HepG2 (cell line): ENCODE data around the gene NEGR1. TPM values are rescaled to one million over a fixed set of nuclear protein-coding genes. Genes with fewer than 3 reads are reported as not detected.

Experiments
- ATAC-seq: fragments of 200-7000 bp; cut with Tn5 transposase; 3 replicates; pipeline ENCODE4 v1.9.1; 2020; ENCODE audit warnings: mild to moderate bottlenecking, moderate library complexity
- BruUV-seq: library from RNA; stranded (reverse); fragments of 400-500 nt; replicated peaks from 2 replicates; lab custom pipeline; 2021; lab: Mats Ljungman, UMichigan
- CTCF ChIA-PET: fragments of 300-600 bp; formaldehyde crosslinking; extraction: SDS; loops from one replicate; lab custom pipeline; 2021; ENCODE audit warnings: low total read pairs, inconsistent platforms, low intra/inter-chr PET ratio; lab: Yijun Ruan, JAX
- POLR2A ChIA-PET: fragments of 350-600 bp; sonication (Branson Sonifier 250); formaldehyde crosslinking; loops from one replicate; lab custom pipeline; 2020; ENCODE audit warnings: antibody characterized with exemption, inconsistent platforms; lab: Yijun Ruan, JAX
- DNase-seq: peaks from one replicate; pipeline ENCODE4 v3.0.0-alpha.2; 2015; ENCODE audit warnings: low spot score
- FAIRE-seq: peaks from 3 replicates; lab custom pipeline; 2011; peaks lifted over from hg19 to GRCh38; lab: Jason Lieb, UNC
- H2AFZ ChIP-seq: one replicate; pipeline ENCODE4 v1.6.1; 2011; ENCODE audit warnings: low read length, inconsistent platforms
- H3K27ac ChIP-seq: fragments of 300-600 bp; 3 replicates; pipeline ENCODE4 v1.8.0; 2011; ENCODE audit warnings: mixed run types, mild to moderate bottlenecking, mixed read lengths, low read length, inconsistent platforms; ENCODE audit not compliant: insufficient read depth; ENCODE audit errors: extremely low read length
- H3K27me3 ChIP-seq, 2 experiments: fragments of 200-600 bp in 1 of 2; 2 replicates in 1 of 2; 3 replicates in 1 of 2; pipeline versions ENCODE4 v1.6.0 to v1.8.0; 2011; ENCODE audit warnings: low read length in 2 of 2, mild to moderate bottlenecking in 2 of 2, moderate library complexity in 2 of 2, inconsistent platforms in 1 of 2; ENCODE audit not compliant: insufficient read depth in 2 of 2, control insufficient read depth in 1 of 2
- H3K36me3 ChIP-seq, 2 experiments: fragments of 200-600 bp in 1 of 2; replicated peaks in 1 of 2; 2 replicates in 1 of 2; 3 replicates in 1 of 2; pipeline versions ENCODE4 v1.5.1 to v1.8.0; 2011; ENCODE audit warnings: low read length in 2 of 2, inconsistent platforms in 1 of 2; ENCODE audit not compliant: insufficient read depth in 2 of 2, control insufficient read depth in 1 of 2
- H3K4me1 ChIP-seq: 2 replicates; pipeline ENCODE4 v1.5.1; 2012; ENCODE audit warnings: low read length, inconsistent platforms; ENCODE audit not compliant: insufficient read depth
- H3K4me2 ChIP-seq: 2 replicates; pipeline ENCODE4 v1.6.0; 2011; ENCODE audit warnings: low read depth, low read length, inconsistent platforms
- H3K4me3 ChIP-seq, 3 experiments: fragments of 200-600 bp in 1 of 3; sonication (generic), shearing (Covaris generic) in 1 of 3; replicated peaks in 1 of 3; 2 replicates each; pipeline ENCODE4 v1.5.1; 2011 to 2016; ENCODE audit warnings: low read length in 3 of 3, inconsistent platforms in 2 of 3, low read depth in 2 of 3, mild to moderate bottlenecking in 2 of 3, control low read depth in 1 of 3, mixed read lengths in 1 of 3; ENCODE audit not compliant: insufficient read depth in 1 of 3
- H3K79me2 ChIP-seq: one replicate; pipeline ENCODE4 v1.6.1; 2011; ENCODE audit warnings: low read length, inconsistent platforms; ENCODE audit not compliant: insufficient read depth
- H3K9ac ChIP-seq: 2 replicates; pipeline ENCODE4 v1.6.0; 2011; ENCODE audit warnings: mild to moderate bottlenecking, low read depth, low read length, inconsistent platforms; ENCODE audit not compliant: insufficient read depth
- H3K9me3 ChIP-seq: 2 replicates; pipeline ENCODE4 v1.5.1; 2012; ENCODE audit warnings: mild to moderate bottlenecking, low read length
- H4K20me1 ChIP-seq: 2 replicates; pipeline ENCODE4 v1.6.0; 2011; ENCODE audit warnings: inconsistent platforms, mild to moderate bottlenecking, low read length, moderate library complexity; ENCODE audit not compliant: insufficient read depth
- CAMTA2 ChIP-seq: sonication (generic); formaldehyde crosslinking; IDR thresholded peaks from 2 replicates; pipeline ENCODE4 v1.4.0; 2020; ENCODE audit warnings: mild to moderate bottlenecking, missing genetic modification reagents, borderline replicate concordance
- DZIP1 ChIP-seq: sonication (generic); formaldehyde crosslinking; IDR thresholded peaks from 2 replicates; pipeline ENCODE4 v1.5.0; 2020; ENCODE audit warnings: mild to moderate bottlenecking, missing genetic modification reagents
- E2F1 ChIP-seq: sonication (generic); formaldehyde crosslinking; IDR thresholded peaks from 2 replicates; pipeline ENCODE4 v1.5.0; 2020; ENCODE audit warnings: missing genetic modification reagents
- HNF1A ChIP-seq, 2 experiments: sonication (generic) in 1 of 2; formaldehyde crosslinking in 1 of 2; IDR thresholded peaks; 2 replicates each; pipeline versions ENCODE4 v1.4.0 to v1.6.1; 2016 to 2020; ENCODE audit warnings: borderline replicate concordance in 1 of 2, low read depth in 1 of 2, mild to moderate bottlenecking in 1 of 2, missing genetic modification reagents in 1 of 2
- HNRNPUL1 ChIP-seq: fragments of 200-400 bp; formaldehyde crosslinking; IDR thresholded peaks from 2 replicates; pipeline ENCODE4 v1.6.1; 2017; ENCODE audit warnings: low read depth, mild to moderate bottlenecking, low read length, moderate library complexity
- MED13 ChIP-seq: sonication (generic); formaldehyde crosslinking; IDR thresholded peaks from 2 replicates; pipeline ENCODE4 v1.5.0; 2020; ENCODE audit warnings: missing genetic modification reagents
- SMAD1 ChIP-seq: sonication (generic); formaldehyde crosslinking; IDR thresholded peaks from 2 replicates; pipeline ENCODE4 v1.4.0; 2020; ENCODE audit warnings: missing genetic modification reagents, low read depth, mild to moderate bottlenecking, borderline replicate concordance
- TRIM24 ChIP-seq: sonication (generic); formaldehyde crosslinking; IDR thresholded peaks from 2 replicates; pipeline ENCODE4 v1.8.0; 2022; ENCODE audit warnings: mild to moderate bottlenecking, missing genetic modification reagents
- ZFP36L1 ChIP-seq: sonication (generic); formaldehyde crosslinking; IDR thresholded peaks from 2 replicates; pipeline ENCODE4 v1.8.0; 2022; ENCODE audit warnings: mild to moderate bottlenecking, missing genetic modification reagents, moderate library complexity
- ZNF460 ChIP-seq: sonication (generic); formaldehyde crosslinking; IDR thresholded peaks from 2 replicates; pipeline ENCODE4 v1.5.1; 2020; ENCODE audit warnings: missing genetic modification reagents, mild to moderate bottlenecking, borderline replicate concordance
- ZNF850 ChIP-seq: sonication (generic); formaldehyde crosslinking; conservative IDR thresholded peaks from 2 replicates; pipeline ENCODE4 v1.9.0; 2021; ENCODE audit warnings: mild to moderate bottlenecking, missing genetic modification reagents
- ZSCAN22 ChIP-seq: sonication (generic); formaldehyde crosslinking; IDR thresholded peaks from 2 replicates; pipeline ENCODE4 v1.4.0; 2020; ENCODE audit warnings: mild to moderate bottlenecking, missing genetic modification reagents
- WGBS: methylation state at CpG from one replicate; pipeline ENCODE4 v1.1.6; 2017; ENCODE audit warnings: low lambda C conversion rate; 5-methylcytosine and 5-hydroxymethylcytosine counted together
- in situ Hi-C: cut with HindIII; loops from 2 replicates; pipeline ENCODE4 v1.10.0; 2017; ENCODE audit warnings: low pct_unique_long_range_greater_than_20kb; ENCODE audit not compliant: extremely low pct_ligation_motif_present
- intact Hi-C: fragments of 100-400 bp; cut with micrococcal nuclease; formaldehyde crosslinking; loops from one replicate; pipeline ENCODE4 v1.10.0; 2022; ENCODE audit not compliant: unreplicated experiment
- polyA plus RNA-seq, 8 experiments: library from polyadenylated mRNA; depleted of rRNA in 3 of 8; stranded (reverse) in 7 of 8; unstranded in 1 of 8; fragments of >200 nt; fragmentation: Illumina TruSeq in 4 of 8; extraction: Trizol in 4 of 8; gene quantifications; 2 replicates each; pipeline versions ENCODE4 v1.2.1 to v1.2.3, GENCODE V29; 2011 to 2016; ENCODE audit warnings: low read depth in 4 of 8, missing spikeins in 1 of 8, mixed read lengths in 1 of 8; ENCODE audit not compliant: insufficient read depth in 1 of 8
- total RNA-seq, 5 experiments: library from RNA; depleted of rRNA; stranded (reverse); fragments of >200 nt; fragmentation: Illumina TruSeq; extraction: Trizol; gene quantifications; 2 replicates each; pipeline ENCODE4 v1.2.3, GENCODE V29; 2016; ENCODE audit warnings: low read depth in 1 of 5
- TF ChIP-seq, protein P1 (sequence below): sonication (generic); formaldehyde crosslinking; conservative IDR thresholded peaks from 2 replicates; pipeline ENCODE4 v1.8.0; 2022; ENCODE audit warnings: mild to moderate bottlenecking, moderate library complexity, missing genetic modification reagents

NEGR1 gene
- total and polyA plus RNA-seq, 2 of the 13 experiments (the other 11 are each of a cell fraction or from before 2014, with no cell fraction given) = not detected

- no peak for TF ChIP-seq E2F1 (CRISPR knock-in tag)
These were observed 848.1 kb downstream of the NEGR1 start (continued) for GRCh38 chr1:71434240-71434639.

- BruUV-seq = no TSS peak
- ChIA-PET CTCF (no interaction called here), POLR2A (no interaction called here)
- DNase-seq (no peak), ATAC-seq (no peak), FAIRE-seq (no peak)
- intact Hi-C loops (no loop called here), in situ Hi-C loops (no loop called here)
- H3K4me3 ChIP-seq = no peak overlapping the region
- no peak overlapping the region for H3K27ac ChIP-seq
- H3K9ac ChIP-seq = no peak overlapping the region
- no peak overlapping the region for H3K4me2 ChIP-seq
- no peaks in the 10 kb centered on the region for H3K79me2 ChIP-seq
- H3K36me3 ChIP-seq = no peaks in the 10 kb centered on the region
- no peak overlapping the region for H2AFZ ChIP-seq
- H4K20me1 ChIP-seq = no peaks in the 10 kb centered on the region
- H3K4me1 ChIP-seq = no peaks in the 10 kb centered on the region
- no peaks in the 10 kb centered on the region for H3K27me3 ChIP-seq
- no peaks in the 10 kb centered on the region; the same call in 1 of the 2 replicates for H3K9me3 ChIP-seq
- 9% methylated on average over 1 of the region's 1 CpG for WGBS
- no peak for TF ChIP-seq HNRNPUL1
- no peak for TF ChIP-seq SMAD1 (CRISPR knock-in tag)
- TF ChIP-seq, protein P1, sequence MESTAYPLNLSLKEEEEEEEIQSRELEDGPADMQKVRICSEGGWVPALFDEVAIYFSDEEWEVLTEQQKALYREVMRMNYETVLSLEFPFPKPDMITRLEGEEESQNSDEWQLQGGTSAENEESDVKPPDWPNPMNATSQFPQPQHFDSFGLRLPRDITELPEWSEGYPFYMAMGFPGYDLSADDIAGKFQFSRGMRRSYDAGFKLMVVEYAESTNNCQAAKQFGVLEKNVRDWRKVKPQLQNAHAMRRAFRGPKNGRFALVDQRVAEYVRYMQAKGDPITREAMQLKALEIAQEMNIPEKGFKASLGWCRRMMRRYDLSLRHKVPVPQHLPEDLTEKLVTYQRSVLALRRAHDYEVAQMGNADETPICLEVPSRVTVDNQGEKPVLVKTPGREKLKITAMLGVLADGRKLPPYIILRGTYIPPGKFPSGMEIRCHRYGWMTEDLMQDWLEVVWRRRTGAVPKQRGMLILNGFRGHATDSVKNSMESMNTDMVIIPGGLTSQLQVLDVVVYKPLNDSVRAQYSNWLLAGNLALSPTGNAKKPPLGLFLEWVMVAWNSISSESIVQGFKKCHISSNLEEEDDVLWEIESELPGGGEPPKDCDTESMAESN (CRISPR knock-in tag) = no peak
- TF ChIP-seq ZSCAN22 = no peak
- TF ChIP-seq ZFP36L1 (CRISPR knock-in tag) = no peak
- TF ChIP-seq ZNF460 = no peak
- TF ChIP-seq TRIM24 (CRISPR knock-in tag) = no peak
- no peak for TF ChIP-seq CAMTA2 (CRISPR knock-in tag)
- no peak for TF ChIP-seq ZNF850 (CRISPR knock-in tag)
- no peak for TF ChIP-seq DZIP1
- no peak for TF ChIP-seq HNF1A (IDR thresholded peaks at IDR 0.05; ENCODE audit: low read depth)
- no peak for TF ChIP-seq HNF1A (CRISPR knock-in tag; IDR thresholded peaks at IDR 0.05; ENCODE audit: borderline replicate concordance)
- TF ChIP-seq MED13 (CRISPR knock-in tag) = no peak
These were observed 854.3 kb downstream of the NEGR1 start for GRCh38 chr1:71428029-71428428.
